Uterus (tissue), 4 donors: ENCODE measurements around the gene FRMPD4. TPM values are rescaled to one million over a fixed set of nuclear protein-coding genes. Genes with fewer than 3 reads are reported as not detected.

Source experiments
- DNase-seq, 2 donors: peaks; one replicate each; pipeline ENCODE4 v3.0.0-alpha.2; 2019 to 2020
- H3K27ac ChIP-seq, 2 donors: fragments of 200-600 bp; sonication (generic); 1 replicate in 1 of 2; 2 replicates in 1 of 2; pipeline ENCODE4 v1.5.1; 2016 to 2018
- H3K27me3 ChIP-seq, 2 donors: fragments of 200-600 bp; sonication (generic); one replicate each; pipeline ENCODE4 v1.5.1; 2018 to 2019; ENCODE audit warnings: control low read depth in 1 of 2
- H3K36me3 ChIP-seq, 2 donors: fragments of 200-600 bp; sonication (generic); one replicate each; pipeline ENCODE4 v1.5.1; 2019; ENCODE audit warnings: control low read depth in 1 of 2
- H3K4me1 ChIP-seq, 2 donors: fragments of 200-600 bp; sonication (generic); one replicate each; pipeline ENCODE4 v1.5.1; 2018 to 2019; ENCODE audit warnings: control low read depth in 1 of 2
- H3K4me3 ChIP-seq, 2 donors: fragments of 200-600 bp; sonication (generic); 1 replicate in 1 of 2; 2 replicates in 1 of 2; pipeline ENCODE4 v1.5.1; 2018 to 2019; ENCODE audit warnings: mild to moderate bottlenecking in 1 of 2
- H3K9me3 ChIP-seq, 2 donors: fragments of 200-600 bp; sonication (generic); one replicate each; pipeline ENCODE4 v1.5.1; 2019; ENCODE audit warnings: control low read depth in 1 of 2
- POLR2A ChIP-seq, 2 donors: fragments of 450-650 bp; IDR thresholded peaks; one replicate each; pipeline ENCODE4 v1.6.1; 2016; ENCODE audit warnings: antibody characterized with exemption in 2 of 2, mild to moderate bottlenecking in 1 of 2, moderate library complexity in 1 of 2
- intact Hi-C: fragments of 100-400 bp; cut with DNase I; formaldehyde crosslinking; loops from one replicate; pipeline ENCODE4 v1.15.1; 2023; ENCODE audit warnings: low total_unique reads
- total RNA-seq, 4 donors: library from RNA; depleted of rRNA in 3 of 4; stranded (reverse); fragments of >200 nt in 3 of 4; gene quantifications; one replicate each; pipeline versions ENCODE4 v1.1.0 to v1.2.4, GENCODE V29; 2014 to 2023
- TF ChIP-seq, protein P1 (sequence below), 4 experiments: fragments of 200-600 bp in 2 of 4; fragments of 450-650 bp in 2 of 4; sonication (generic) in 2 of 4; IDR thresholded peaks; one replicate each; pipeline ENCODE4 v1.5.1; 2016 to 2019; ENCODE audit warnings: antibody characterized with exemption in 4 of 4, mild to moderate bottlenecking in 2 of 4, moderate library complexity in 1 of 4
- donor health status: DM: yes; HTN: yes; CAD: no.

Gene FRMPD4
- total RNA-seq, 4 donors from 2014 or later: 0.06 to 0.41 TPM; not detected in 2

GRCh38 chrX:12751887-12752286 is 613.6 kb downstream of the FRMPD4 start:
- TF ChIP-seq, protein P1, sequence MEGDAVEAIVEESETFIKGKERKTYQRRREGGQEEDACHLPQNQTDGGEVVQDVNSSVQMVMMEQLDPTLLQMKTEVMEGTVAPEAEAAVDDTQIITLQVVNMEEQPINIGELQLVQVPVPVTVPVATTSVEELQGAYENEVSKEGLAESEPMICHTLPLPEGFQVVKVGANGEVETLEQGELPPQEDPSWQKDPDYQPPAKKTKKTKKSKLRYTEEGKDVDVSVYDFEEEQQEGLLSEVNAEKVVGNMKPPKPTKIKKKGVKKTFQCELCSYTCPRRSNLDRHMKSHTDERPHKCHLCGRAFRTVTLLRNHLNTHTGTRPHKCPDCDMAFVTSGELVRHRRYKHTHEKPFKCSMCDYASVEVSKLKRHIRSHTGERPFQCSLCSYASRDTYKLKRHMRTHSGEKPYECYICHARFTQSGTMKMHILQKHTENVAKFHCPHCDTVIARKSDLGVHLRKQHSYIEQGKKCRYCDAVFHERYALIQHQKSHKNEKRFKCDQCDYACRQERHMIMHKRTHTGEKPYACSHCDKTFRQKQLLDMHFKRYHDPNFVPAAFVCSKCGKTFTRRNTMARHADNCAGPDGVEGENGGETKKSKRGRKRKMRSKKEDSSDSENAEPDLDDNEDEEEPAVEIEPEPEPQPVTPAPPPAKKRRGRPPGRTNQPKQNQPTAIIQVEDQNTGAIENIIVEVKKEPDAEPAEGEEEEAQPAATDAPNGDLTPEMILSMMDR (IDR thresholded peaks at IDR 0.05): no peak
- TF ChIP-seq POLR2A (IDR thresholded peaks at IDR 0.05): no peak
- intact Hi-C loops: no loop called here
- no peak for DNase-seq
- H3K9me3 ChIP-seq: no peaks in the 10 kb centered on the region
- H3K27me3 ChIP-seq: no peaks in the 10 kb centered on the region
- no peaks in the 10 kb centered on the region for H3K4me1 ChIP-seq
- no peak overlapping the region for H3K27ac ChIP-seq
- no peaks in the 10 kb centered on the region for H3K36me3 ChIP-seq
- H3K4me3 ChIP-seq: no peak overlapping the region

DNA sequence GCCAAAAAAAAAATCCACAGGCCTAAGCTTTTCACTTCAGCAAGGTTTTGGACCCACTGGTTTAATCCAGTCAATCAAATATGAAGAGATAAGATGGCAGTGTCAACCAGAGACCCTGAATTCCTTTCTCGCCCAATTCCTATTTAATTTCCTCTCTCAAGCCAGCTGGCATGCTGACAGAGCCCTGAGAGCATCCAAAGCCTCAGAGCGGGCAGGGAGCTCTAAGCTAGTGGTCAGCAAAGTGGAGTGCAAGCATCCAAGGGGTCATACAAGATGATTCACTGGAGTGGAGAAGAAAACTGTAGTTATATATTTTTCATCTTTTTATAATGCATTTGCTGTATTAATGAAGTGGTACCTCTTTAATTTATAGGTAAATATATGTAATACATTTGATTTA is 615.1 kb downstream of the FRMPD4 start:
- H3K9me3 ChIP-seq: no peaks in the 10 kb centered on the region
- no peak overlapping the region for H3K4me3 ChIP-seq
- H3K36me3 ChIP-seq: no peaks in the 10 kb centered on the region
- DNase-seq: no peak
- intact Hi-C loops: no loop called here
- H3K27ac ChIP-seq: no peak overlapping the region
- no peaks in the 10 kb centered on the region for H3K4me1 ChIP-seq
- TF ChIP-seq, protein P1 (IDR thresholded peaks at IDR 0.05): no peak
- no peak for TF ChIP-seq POLR2A (IDR thresholded peaks at IDR 0.05)
- no peaks in the 10 kb centered on the region for H3K27me3 ChIP-seq

GRCh38 chrX:12758291-12758690 is 620.0 kb downstream of the FRMPD4 start:
- intact Hi-C loops: no loop called here
- Histone ChIP-seq H3K4me3 (no peak overlapping the region), H3K9me3 (no peaks in the 10 kb centered on the region), H3K27ac (no peak overlapping the region), H3K36me3 (no peaks in the 10 kb centered on the region), H3K27me3 (no peaks in the 10 kb centered on the region), H3K4me1 (no peaks in the 10 kb centered on the region)
- TF ChIP-seq, protein P1 (IDR thresholded peaks at IDR 0.05): no peak
- no peak for TF ChIP-seq POLR2A (IDR thresholded peaks at IDR 0.05)
- no peak for DNase-seq

DNA sequence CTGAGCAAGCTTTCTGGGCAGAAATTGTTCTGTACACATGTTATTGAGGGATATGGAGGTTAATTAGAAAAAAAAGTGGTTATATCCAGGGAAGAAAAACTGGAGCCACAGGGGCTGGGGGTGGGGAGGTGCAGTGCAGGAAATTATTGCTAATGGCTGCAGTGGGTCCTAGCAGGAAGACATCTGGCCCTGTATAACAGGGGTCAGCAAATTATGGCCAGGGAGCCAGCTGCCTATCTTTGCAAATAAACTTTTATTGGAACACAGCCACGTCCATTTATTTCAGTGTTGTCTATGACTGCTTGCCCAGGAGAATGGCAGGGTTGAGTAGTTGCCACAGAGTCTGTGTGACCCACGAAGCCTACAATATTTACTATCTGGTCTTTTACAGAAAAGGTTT is 629.6 kb downstream of the FRMPD4 start:
- intact Hi-C loops: no loop called here
- Histone ChIP-seq H3K4me1 (no peaks in the 10 kb centered on the region), H3K27me3 (peaks cover 0 to 13% of the 10 kb centered on the region in 2 donors), H3K9me3 (no peaks in the 10 kb centered on the region), H3K4me3 (no peak overlapping the region), H3K36me3 (no peaks in the 10 kb centered on the region), H3K27ac (no peak overlapping the region)
- DNase-seq: no peak
- TF ChIP-seq, protein P1 (IDR thresholded peaks at IDR 0.05): no peak
- no peak for TF ChIP-seq POLR2A (IDR thresholded peaks at IDR 0.05)

GRCh38 chrX:12768491-12768890 is 630.2 kb downstream of the FRMPD4 start:
- DNase-seq: no peak
- H3K27ac ChIP-seq: no peak overlapping the region
- intact Hi-C loops: no loop called here
- H3K36me3 ChIP-seq: no peaks in the 10 kb centered on the region
- H3K27me3 ChIP-seq: peaks cover 0 to 16% of the 10 kb centered on the region in 2 donors
- no peak overlapping the region for H3K4me3 ChIP-seq
- no peak for TF ChIP-seq POLR2A (IDR thresholded peaks at IDR 0.05)
- TF ChIP-seq, protein P1 (IDR thresholded peaks at IDR 0.05): no peak
- no peaks in the 10 kb centered on the region for H3K9me3 ChIP-seq
- no peaks in the 10 kb centered on the region for H3K4me1 ChIP-seq
